GM18520 (cell line): ENCODE measurements around the gene HTR2B.
"Not testable (repeated sequence)": the region's sequence is repeated elsewhere in the genome, so short reads cannot be mapped to it uniquely, and the experiment has no call there.

Experiments
- ATAC-seq: cut with Tn5 transposase; IDR thresholded peaks from one replicate; pipeline ENCODE4 v1.9.1; 2021; ENCODE audit not compliant: unreplicated experiment

The HTR2B gene

GRCh38 chr2:231099918-231100317 lies 24.9 kb downstream of the HTR2B start:
- ATAC-seq, result no peak

GRCh38 chr2:231094736-231095346 lies 30.0 kb downstream of the HTR2B start:
- no peak for ATAC-seq

GRCh38 chr2:231093933-231094332 lies 30.9 kb downstream of the HTR2B start:
- no peak for ATAC-seq

GRCh38 chr2:231088754-231089153 lies 36.1 kb downstream of the HTR2B start:
- no peak for ATAC-seq

- ATAC-seq, result no peak
Observed at GRCh38 chr2:231084565-231084964, 40.3 kb downstream of the HTR2B start.

GRCh38 chr2:231069379-231070054 lies 55.3 kb downstream of the HTR2B start:
- ATAC-seq, result no peak

GRCh38 chr2:231068525-231069222 lies 56.2 kb downstream of the HTR2B start:
- ATAC-seq, result no peak

GRCh38 chr2:231067531-231067930 lies 57.3 kb downstream of the HTR2B start:
- not testable (repeated sequence) for ATAC-seq

GRCh38 chr2:231065966-231066365 lies 58.9 kb downstream of the HTR2B start:
- ATAC-seq, result no peak

GRCh38 chr2:231063347-231063746 lies 61.5 kb downstream of the HTR2B start:
- no peak for ATAC-seq

- no peak for ATAC-seq
Observed at GRCh38 chr2:231062776-231063175, 62.1 kb downstream of the HTR2B start.

- no peak for ATAC-seq
Observed at GRCh38 chr2:231059756-231060155, 65.1 kb downstream of the HTR2B start.

GRCh38 chr2:231058761-231059550 lies 65.9 kb downstream of the HTR2B start:
- ATAC-seq, result no peak
